ENCODE measurements around the gene TECTA.
A peak's percentile ranks its signal among the peaks of the same experiment; 100 is the strongest.

The TECTA gene

DNA sequence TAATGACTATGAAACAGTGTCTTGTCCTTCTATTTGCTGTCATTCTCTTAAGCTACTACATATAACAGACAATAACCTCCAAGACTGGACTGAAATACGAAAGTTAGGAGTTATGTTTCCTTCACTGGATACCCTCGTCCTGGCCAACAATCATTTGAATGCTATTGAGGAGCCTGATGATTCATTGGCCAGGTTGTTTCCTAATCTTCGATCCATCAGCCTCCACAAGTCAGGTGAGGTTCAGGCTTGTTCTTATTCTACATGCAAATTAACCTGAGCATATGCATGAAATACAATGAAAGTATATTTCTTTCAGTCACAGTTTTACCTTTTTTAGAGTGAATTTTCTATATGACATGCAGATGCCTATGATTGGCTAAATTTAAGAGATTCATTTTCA, 46.0 kb upstream of the TECTA start:
- Histone ChIP-seq H2BK15ac (ENCODE audit: low read depth, poor library complexity, severe bottlenecking) (no peak overlapping the region), H3K4me1 (ENCODE audit: control insufficient read depth, insufficient read depth, low read depth, low read length) (no peaks in the 10 kb centered on the region), H4K91ac (ENCODE audit: low read length) (no peak overlapping the region), H2BK12ac (ENCODE audit: low read length in 2 of 2) (no peak overlapping the region), H3K36me3 (ENCODE audit: control insufficient read depth in 1 of 2, insufficient read depth in 2 of 2, low read depth in 1 of 2, low read length in 2 of 2) (peaks cover 4 to 92% of the 10 kb centered on the region in 2 experiments), H3K4me3 (ENCODE audit: insufficient read depth in 1 of 2, low read depth in 1 of 2, low read length in 2 of 2) (no peak overlapping the region), H3K4me2 (ENCODE audit: low read length, poor library complexity, severe bottlenecking) (no peak overlapping the region), H2BK5ac (ENCODE audit: low read depth, low read length, poor library complexity, severe bottlenecking) (no peak overlapping the region), H3K9ac (ENCODE audit: low read length) (no peak overlapping the region), H3K4ac (ENCODE audit: low read depth in 1 of 2, low read length in 2 of 2) (no peak overlapping the region), H3K79me1 (replicated peaks; ENCODE audit: low read length, poor library complexity, severe bottlenecking) (peaks cover 3% of the 10 kb centered on the region), H2AK5ac (ENCODE audit: low read length, severe bottlenecking) (no peak overlapping the region), H3K23ac (ENCODE audit: low read length in 2 of 2) (no peak overlapping the region), H3K27me3 (ENCODE audit: control insufficient read depth in 1 of 2, insufficient read depth in 1 of 2, low read length in 2 of 2) (no peaks in the 10 kb centered on the region), H3K9me3 (ENCODE audit: control insufficient read depth, low read length) (no peaks in the 10 kb centered on the region), H2BK120ac (ENCODE audit: low read depth, low read length) (no peak overlapping the region), H3K14ac (ENCODE audit: low read length in 2 of 2) (no peak overlapping the region), H3K18ac (ENCODE audit: low read depth in 1 of 2, low read length in 2 of 2) (no peak overlapping the region), H2AFZ (ENCODE audit: low read depth, low read length) (no peak overlapping the region), H4K8ac (ENCODE audit: low read length) (no peak overlapping the region), H3K27ac (ENCODE audit: low read length, poor library complexity, severe bottlenecking) (no peak overlapping the region)
- WGBS, result 98% methylated on average over 3 of the region's 3 CpGs
- no peak for DNase-seq

GRCh38 chr11:121057922-121058321, 43.1 kb upstream of the TECTA start:
- H3K9ac ChIP-seq (ENCODE audit: low read length), result no peak overlapping the region
- no peaks in the 10 kb centered on the region for H3K27me3 ChIP-seq (ENCODE audit: control insufficient read depth in 1 of 2, insufficient read depth in 1 of 2, low read length in 2 of 2)
- peaks cover 3% of the 10 kb centered on the region for H3K79me1 ChIP-seq (replicated peaks; ENCODE audit: low read length, poor library complexity, severe bottlenecking)
- H3K4me2 ChIP-seq (ENCODE audit: low read length, poor library complexity, severe bottlenecking), result no peak overlapping the region
- H2AFZ ChIP-seq (ENCODE audit: low read depth, low read length), result no peak overlapping the region
- H3K9me3 ChIP-seq (ENCODE audit: control insufficient read depth, low read length), result no peaks in the 10 kb centered on the region
- no peak overlapping the region for H3K4me3 ChIP-seq (ENCODE audit: insufficient read depth in 1 of 2, low read depth in 1 of 2, low read length in 2 of 2)
- H3K4me1 ChIP-seq (ENCODE audit: control insufficient read depth, insufficient read depth, low read depth, low read length), result no peaks in the 10 kb centered on the region
- no peak for DNase-seq
- H2BK12ac ChIP-seq (ENCODE audit: low read length in 2 of 2), result no peak overlapping the region
- peaks cover 4 to 98% of the 10 kb centered on the region in 2 experiments for H3K36me3 ChIP-seq (ENCODE audit: control insufficient read depth in 1 of 2, insufficient read depth in 2 of 2, low read depth in 1 of 2, low read length in 2 of 2)
- no peak overlapping the region for H3K23ac ChIP-seq (ENCODE audit: low read length in 2 of 2)
- H2AK5ac ChIP-seq (ENCODE audit: low read length, severe bottlenecking), result no peak overlapping the region
- H2BK120ac ChIP-seq (ENCODE audit: low read depth, low read length), result no peak overlapping the region
- no peak overlapping the region for H2BK15ac ChIP-seq (ENCODE audit: low read depth, poor library complexity, severe bottlenecking)
- no peak overlapping the region for H4K8ac ChIP-seq (ENCODE audit: low read length)
- no peak overlapping the region for H3K18ac ChIP-seq (ENCODE audit: low read depth in 1 of 2, low read length in 2 of 2)
- H3K14ac ChIP-seq (ENCODE audit: low read length in 2 of 2), result no peak overlapping the region
- no peak overlapping the region for H3K4ac ChIP-seq (ENCODE audit: low read depth in 1 of 2, low read length in 2 of 2)
- H2BK5ac ChIP-seq (ENCODE audit: low read depth, low read length, poor library complexity, severe bottlenecking), result no peak overlapping the region
- no peak overlapping the region for H4K91ac ChIP-seq (ENCODE audit: low read length)
- 88% methylated on average over 1 of the region's 4 CpGs for WGBS
- H3K27ac ChIP-seq (ENCODE audit: low read length, poor library complexity, severe bottlenecking), result no peak overlapping the region

- no peak overlapping the region for H4K91ac ChIP-seq (ENCODE audit: low read length)
- no peak overlapping the region for H3K14ac ChIP-seq (ENCODE audit: low read length in 2 of 2)
- no peaks in the 10 kb centered on the region for H3K4me1 ChIP-seq (ENCODE audit: control insufficient read depth, insufficient read depth, low read depth, low read length)
- DNase-seq, result no peak
- H3K27me3 ChIP-seq (ENCODE audit: control insufficient read depth in 1 of 2, insufficient read depth in 1 of 2, low read length in 2 of 2), result no peaks in the 10 kb centered on the region
- no peak overlapping the region for H2BK5ac ChIP-seq (ENCODE audit: low read depth, low read length, poor library complexity, severe bottlenecking)
- H2AK5ac ChIP-seq (ENCODE audit: low read length, severe bottlenecking), result no peak overlapping the region
- H2AFZ ChIP-seq (ENCODE audit: low read depth, low read length), result no peak overlapping the region
- no peak overlapping the region for H3K4me3 ChIP-seq (ENCODE audit: insufficient read depth in 1 of 2, low read depth in 1 of 2, low read length in 2 of 2)
- no peaks in the 10 kb centered on the region for H3K9me3 ChIP-seq (ENCODE audit: control insufficient read depth, low read length)
- no peak overlapping the region for H2BK12ac ChIP-seq (ENCODE audit: low read length in 2 of 2)
- no peak overlapping the region for H3K18ac ChIP-seq (ENCODE audit: low read depth in 1 of 2, low read length in 2 of 2)
- no peak overlapping the region for H2BK15ac ChIP-seq (ENCODE audit: low read depth, poor library complexity, severe bottlenecking)
- no peak overlapping the region for H2BK120ac ChIP-seq (ENCODE audit: low read depth, low read length)
- peaks cover 3% of the 10 kb centered on the region for H3K79me1 ChIP-seq (replicated peaks; ENCODE audit: low read length, poor library complexity, severe bottlenecking)
- H3K36me3 ChIP-seq (ENCODE audit: control insufficient read depth in 1 of 2, insufficient read depth in 2 of 2, low read depth in 1 of 2, low read length in 2 of 2), result peaks cover 0 to 98% of the 10 kb centered on the region in 2 experiments
- H3K4me2 ChIP-seq (ENCODE audit: low read length, poor library complexity, severe bottlenecking), result no peak overlapping the region
- H3K27ac ChIP-seq (ENCODE audit: low read length, poor library complexity, severe bottlenecking), result no peak overlapping the region
- H3K9ac ChIP-seq (ENCODE audit: low read length), result no peak overlapping the region
- H3K23ac ChIP-seq (ENCODE audit: low read length in 2 of 2), result no peak overlapping the region
- H3K4ac ChIP-seq (ENCODE audit: low read depth in 1 of 2, low read length in 2 of 2), result no peak overlapping the region
- H4K8ac ChIP-seq (ENCODE audit: low read length), result no peak overlapping the region
- WGBS, result 80% methylated on average over 1 of the region's 3 CpGs
Measured at GRCh38 chr11:121058941-121059340, 42.1 kb upstream of the TECTA start.

DNA sequence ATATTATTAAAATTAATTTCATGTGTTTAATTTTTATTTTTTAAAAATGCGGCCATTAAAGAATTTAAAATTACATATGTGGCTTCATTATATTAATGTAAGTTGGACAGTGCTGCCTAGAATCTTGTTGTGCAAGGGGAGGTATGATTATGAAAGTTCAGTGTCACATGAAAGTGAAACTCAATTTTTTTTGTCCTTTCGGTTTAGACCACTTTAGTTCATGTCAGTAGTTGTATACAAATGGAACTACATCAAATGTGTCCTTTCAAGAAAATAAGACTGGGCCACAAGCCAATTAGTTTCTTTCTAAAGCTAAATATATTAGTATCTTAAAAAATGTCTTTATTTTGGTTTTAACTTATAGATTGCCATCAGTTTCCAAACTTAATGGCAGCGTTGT, 41.4 kb upstream of the TECTA start:
- Histone ChIP-seq H2AFZ (ENCODE audit: low read depth, low read length) (no peak overlapping the region), H3K4me2 (ENCODE audit: low read length, poor library complexity, severe bottlenecking) (no peak overlapping the region), H3K9me3 (ENCODE audit: control insufficient read depth, low read length) (no peaks in the 10 kb centered on the region), H3K4me3 (ENCODE audit: insufficient read depth in 1 of 2, low read depth in 1 of 2, low read length in 2 of 2) (no peak overlapping the region), H2AK5ac (ENCODE audit: low read length, severe bottlenecking) (no peak overlapping the region), H2BK120ac (ENCODE audit: low read depth, low read length) (no peak overlapping the region), H3K27me3 (ENCODE audit: control insufficient read depth in 1 of 2, insufficient read depth in 1 of 2, low read length in 2 of 2) (no peaks in the 10 kb centered on the region), H3K4ac (ENCODE audit: low read depth in 1 of 2, low read length in 2 of 2) (no peak overlapping the region), H3K79me1 (replicated peaks; ENCODE audit: low read length, poor library complexity, severe bottlenecking) (peaks cover 3% of the 10 kb centered on the region), H2BK15ac (ENCODE audit: low read depth, poor library complexity, severe bottlenecking) (no peak overlapping the region), H3K9ac (ENCODE audit: low read length) (no peak overlapping the region), H3K23ac (ENCODE audit: low read length in 2 of 2) (no peak overlapping the region), H3K4me1 (ENCODE audit: control insufficient read depth, insufficient read depth, low read depth, low read length) (no peaks in the 10 kb centered on the region), H3K14ac (ENCODE audit: low read length in 2 of 2) (no peak overlapping the region), H3K36me3 (ENCODE audit: control insufficient read depth in 1 of 2, insufficient read depth in 2 of 2, low read depth in 1 of 2, low read length in 2 of 2) (peaks cover 0 to 98% of the 10 kb centered on the region in 2 experiments), H3K18ac (ENCODE audit: low read depth in 1 of 2, low read length in 2 of 2) (no peak overlapping the region), H4K91ac (ENCODE audit: low read length) (no peak overlapping the region), H2BK5ac (ENCODE audit: low read depth, low read length, poor library complexity, severe bottlenecking) (no peak overlapping the region), H2BK12ac (ENCODE audit: low read length in 2 of 2) (no peak overlapping the region), H3K27ac (ENCODE audit: low read length, poor library complexity, severe bottlenecking) (no peak overlapping the region), H4K8ac (ENCODE audit: low read length) (no peak overlapping the region)
- DNase-seq, result peak; percentile 32
- 97% methylated on average over 2 of the region's 3 CpGs for WGBS
